ENCODE data around the gene GIMD1.

Gene GIMD1

GRCh38 chr4:106358899-106359298 lies 9.7 kb downstream of the GIMD1 start:
- H3K4me3 ChIP-seq (ENCODE audit: low read depth, low read length), result no peak overlapping the region
- TF ChIP-seq, protein P1, sequence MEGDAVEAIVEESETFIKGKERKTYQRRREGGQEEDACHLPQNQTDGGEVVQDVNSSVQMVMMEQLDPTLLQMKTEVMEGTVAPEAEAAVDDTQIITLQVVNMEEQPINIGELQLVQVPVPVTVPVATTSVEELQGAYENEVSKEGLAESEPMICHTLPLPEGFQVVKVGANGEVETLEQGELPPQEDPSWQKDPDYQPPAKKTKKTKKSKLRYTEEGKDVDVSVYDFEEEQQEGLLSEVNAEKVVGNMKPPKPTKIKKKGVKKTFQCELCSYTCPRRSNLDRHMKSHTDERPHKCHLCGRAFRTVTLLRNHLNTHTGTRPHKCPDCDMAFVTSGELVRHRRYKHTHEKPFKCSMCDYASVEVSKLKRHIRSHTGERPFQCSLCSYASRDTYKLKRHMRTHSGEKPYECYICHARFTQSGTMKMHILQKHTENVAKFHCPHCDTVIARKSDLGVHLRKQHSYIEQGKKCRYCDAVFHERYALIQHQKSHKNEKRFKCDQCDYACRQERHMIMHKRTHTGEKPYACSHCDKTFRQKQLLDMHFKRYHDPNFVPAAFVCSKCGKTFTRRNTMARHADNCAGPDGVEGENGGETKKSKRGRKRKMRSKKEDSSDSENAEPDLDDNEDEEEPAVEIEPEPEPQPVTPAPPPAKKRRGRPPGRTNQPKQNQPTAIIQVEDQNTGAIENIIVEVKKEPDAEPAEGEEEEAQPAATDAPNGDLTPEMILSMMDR (IDR thresholded peaks at IDR 0.05; ENCODE audit: insufficient read depth, low read length, missing control alignments), result no peak
- POLR2A ChIA-PET, result no interaction called here
- peak; percentile 41 for DNase-seq (ENCODE audit: low read depth, low spot score)
- CTCF ChIA-PET, result interaction anchor here (1.2 to 2.0 kb wide), 2 partner anchors 9 to 11 kb away, joined by 3 to 6 read pairs; no protein-coding TSS in a partner anchor

GRCh38 chr4:106355193-106355592 lies 13.4 kb downstream of the GIMD1 start:
- TF ChIP-seq, protein P1 (IDR thresholded peaks at IDR 0.05; ENCODE audit: insufficient read depth, low read length, missing control alignments), result no peak
- no peak for DNase-seq (ENCODE audit: low read depth, low spot score)
- ChIA-PET CTCF (interaction anchor here (0.9 to 1.4 kb wide), 3 partner anchors 11 to 453 kb away, joined by 3 to 5 read pairs (median 4); no protein-coding TSS in a partner anchor), POLR2A (no interaction called here)
- H3K4me3 ChIP-seq (ENCODE audit: low read depth, low read length), result no peak overlapping the region

GRCh38 chr4:106353786-106354185 lies 14.8 kb downstream of the GIMD1 start:
- ChIA-PET CTCF (interaction anchor here (0.7 to 1.4 kb wide), 2 partner anchors 9 to 563 kb away, joined by 3 to 5 read pairs; no protein-coding TSS in a partner anchor), POLR2A (no interaction called here)
- TF ChIP-seq, protein P1 (IDR thresholded peaks at IDR 0.05; ENCODE audit: insufficient read depth, low read length, missing control alignments), result no peak
- no peak for DNase-seq (ENCODE audit: low read depth, low spot score)
- H3K4me3 ChIP-seq (ENCODE audit: low read depth, low read length), result no peak overlapping the region

GRCh38 chr4:106351016-106351415 lies 17.6 kb downstream of the GIMD1 start:
- ChIA-PET CTCF (interaction anchor here (1.4 kb wide), 1 partner anchor 152 kb away, joined by 3 read pairs; no protein-coding TSS in a partner anchor), POLR2A (no interaction called here)
- TF ChIP-seq, protein P1 (IDR thresholded peaks at IDR 0.05; ENCODE audit: insufficient read depth, low read length, missing control alignments), result no peak
- H3K4me3 ChIP-seq (ENCODE audit: low read depth, low read length), result no peak overlapping the region
- no peak for DNase-seq (ENCODE audit: low read depth, low spot score)

- POLR2A ChIA-PET, result no interaction called here
- no peak overlapping the region for H3K4me3 ChIP-seq (ENCODE audit: low read depth, low read length)
- DNase-seq (ENCODE audit: low read depth, low spot score), result no peak
- TF ChIP-seq, protein P1 (IDR thresholded peaks at IDR 0.05; ENCODE audit: insufficient read depth, low read length, missing control alignments), result no peak
- CTCF ChIA-PET, result interaction anchor here (1.6 kb wide), 1 partner anchor 16 kb away, joined by 3 read pairs; no protein-coding TSS in a partner anchor
These were observed 21.4 kb downstream of the GIMD1 start for GRCh38 chr4:106347167-106347566.

GRCh38 chr4:106344647-106344970 lies 24.0 kb downstream of the GIMD1 start:
- TF ChIP-seq, protein P1 (IDR thresholded peaks at IDR 0.05; ENCODE audit: insufficient read depth, low read length, missing control alignments), result no peak
- ChIA-PET CTCF (interaction anchor here (0.7 to 2.7 kb wide), 6 partner anchors 10 to 78 kb away, joined by 3 to 7 read pairs (median 4); partner anchors contain the start of gene GIMD1), POLR2A (no interaction called here)
- DNase-seq (ENCODE audit: low read depth, low spot score), result no peak
- no peak overlapping the region for H3K4me3 ChIP-seq (ENCODE audit: low read depth, low read length)

All from AG04449 (cell line).